Astrocyte (in vitro differentiated cells and primary cell): ENCODE data around the gene GNA15. TPM values are rescaled to one million over a fixed set of nuclear protein-coding genes. Genes with fewer than 3 reads are reported as not detected.

ENCODE experiments used
- DNase-seq: peaks from one replicate; pipeline ENCODE4 v3.0.0-alpha.2; 2010; ENCODE audit warnings: low read depth
- FAIRE-seq: peaks from 2 replicates; lab custom pipeline; 2011; peaks lifted over from hg19 to GRCh38; lab: Jason Lieb, UNC
- H2AFZ ChIP-seq: 2 replicates; pipeline ENCODE4 v1.6.0; 2012; ENCODE audit warnings: low read depth, low read length, inconsistent platforms
- H3K27ac ChIP-seq: 2 replicates; pipeline ENCODE4 v1.5.1; 2011; ENCODE audit warnings: low read depth, low read length, inconsistent platforms
- H3K27me3 ChIP-seq: 2 replicates; pipeline ENCODE4 v1.6.0; 2011; ENCODE audit warnings: low read length, inconsistent platforms; ENCODE audit not compliant: insufficient read depth
- H3K36me3 ChIP-seq: 2 replicates; pipeline ENCODE4 v1.5.1; 2011; ENCODE audit warnings: low read length, inconsistent platforms; ENCODE audit not compliant: insufficient read depth
- H3K4me1 ChIP-seq: 2 replicates; pipeline ENCODE4 v1.5.1; 2011; ENCODE audit warnings: low read length, inconsistent platforms; ENCODE audit not compliant: insufficient read depth
- H3K4me2 ChIP-seq: 2 replicates; pipeline ENCODE4 v1.6.0; 2012; ENCODE audit warnings: low read length, inconsistent platforms
- H3K4me3 ChIP-seq: 2 replicates; pipeline ENCODE4 v1.5.1; 2011; ENCODE audit warnings: low read depth, mild to moderate bottlenecking, low read length, inconsistent platforms; ENCODE audit not compliant: insufficient read depth
- H3K79me2 ChIP-seq: 2 replicates; pipeline ENCODE4 v1.6.0; 2012; ENCODE audit warnings: mild to moderate bottlenecking, low read length, inconsistent platforms; ENCODE audit not compliant: insufficient read depth
- H3K9ac ChIP-seq: 2 replicates; pipeline ENCODE4 v1.6.0; 2012; ENCODE audit warnings: mild to moderate bottlenecking, low read length, inconsistent platforms
- H3K9me3 ChIP-seq: 2 replicates; pipeline ENCODE4 v1.5.1; 2012; ENCODE audit warnings: low read depth, mild to moderate bottlenecking, low read length, inconsistent platforms; ENCODE audit not compliant: insufficient read depth
- H4K20me1 ChIP-seq: 2 replicates; pipeline ENCODE4 v1.6.0; 2012; ENCODE audit warnings: low read length, inconsistent platforms; ENCODE audit not compliant: insufficient read depth
- H3K27ac Mint-ChIP-seq: one replicate; pipeline ENCODE4 v1.8.0; 2021; ENCODE audit warnings: mild to moderate bottlenecking, mixed read lengths; ENCODE audit not compliant: unreplicated experiment
- H3K27me3 Mint-ChIP-seq: one replicate; pipeline ENCODE4 v1.8.0; 2021; ENCODE audit warnings: low read depth, mixed read lengths; ENCODE audit not compliant: unreplicated experiment
- H3K36me3 Mint-ChIP-seq: one replicate; pipeline ENCODE4 v1.8.0; 2021; ENCODE audit warnings: low read depth, mixed read lengths; ENCODE audit not compliant: unreplicated experiment
- H3K4me1 Mint-ChIP-seq: one replicate; pipeline ENCODE4 v1.8.0; 2021; ENCODE audit warnings: low read depth, mixed read lengths; ENCODE audit not compliant: unreplicated experiment
- H3K4me3 Mint-ChIP-seq: one replicate; pipeline ENCODE4 v1.8.0; 2021; ENCODE audit warnings: mild to moderate bottlenecking, moderate library complexity, mixed read lengths; ENCODE audit not compliant: unreplicated experiment
- H3K9me3 Mint-ChIP-seq: one replicate; pipeline ENCODE4 v1.8.0; 2021; ENCODE audit warnings: mild to moderate bottlenecking, mixed read lengths; ENCODE audit not compliant: unreplicated experiment
- EZH2 ChIP-seq: IDR thresholded peaks from 2 replicates; pipeline ENCODE4 v1.6.1; 2012; ENCODE audit warnings: mild to moderate bottlenecking, low read length, inconsistent platforms; ENCODE audit not compliant: insufficient read depth
- total RNA-seq: library from RNA; stranded (reverse); gene quantifications from 2 replicates; pipeline ENCODE4 v1.2.1, GENCODE V29; 2021
- TF ChIP-seq, protein P1 (sequence below): IDR thresholded peaks from 2 replicates; pipeline ENCODE4 v1.5.1; 2011; ENCODE audit warnings: low read depth, mild to moderate bottlenecking, inconsistent platforms, low read length, moderate library complexity; ENCODE audit not compliant: insufficient read depth

The GNA15 gene
- total RNA-seq, 1 donor from 2014 or later, result not detected

DNA sequence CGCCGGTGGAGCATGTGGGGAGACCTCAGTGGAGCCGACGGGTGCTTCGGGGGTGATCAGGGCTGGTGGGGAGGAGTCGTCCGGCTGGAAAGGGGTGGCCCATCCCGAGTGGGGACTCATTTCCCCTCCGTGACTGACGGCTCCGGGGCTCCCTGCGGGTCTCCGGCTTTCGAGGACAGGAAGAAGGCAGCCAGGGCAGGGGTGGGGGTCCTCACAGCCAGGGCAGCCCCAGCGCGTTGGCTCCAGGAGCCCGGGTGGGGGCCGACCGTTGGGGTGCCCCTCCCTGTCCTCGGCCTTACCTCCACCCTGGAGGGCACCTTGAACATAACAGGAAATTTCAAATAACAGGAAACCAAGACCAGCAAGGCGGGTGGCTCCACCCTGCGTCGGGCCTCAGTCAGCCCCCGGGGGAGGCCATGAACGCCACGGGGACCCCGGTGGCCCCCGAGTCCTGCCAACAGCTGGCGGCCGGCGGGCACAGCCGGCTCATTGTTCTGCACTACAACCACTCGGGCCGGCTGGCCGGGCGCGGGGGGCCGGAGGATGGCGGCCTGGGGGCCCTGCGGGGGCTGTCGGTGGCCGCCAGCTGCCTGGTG is 42.6 kb downstream of the GNA15 start, which contains the start of gene S1PR4:
Gene S1PR4 (plus strand): TSS at position 393 of the 596 bp plus-strand sequence. CDS start 24 bp downstream, at position 417.
- no peaks in the 10 kb centered on the region for H3K27me3 ChIP-seq
- Mint-ChIP-seq H3K27ac (no peak within 1 kb of the TSS), H3K9me3 (no peaks in the 10 kb centered on the region), H3K36me3 (no peaks in the 10 kb centered on the region), H3K27me3 (no peaks in the 10 kb centered on the region), H3K4me1 (no peaks in the 10 kb centered on the region), H3K4me3 (no peak within 1 kb of the TSS)
- H3K4me1 ChIP-seq, result peaks cover 9% of the 10 kb centered on the region
- H3K27ac ChIP-seq, result no peak within 1 kb of the TSS
- DNase-seq (no peak), FAIRE-seq (no peak)
- no peaks in the 10 kb centered on the region for H3K79me2 ChIP-seq
- TF ChIP-seq, protein P1, sequence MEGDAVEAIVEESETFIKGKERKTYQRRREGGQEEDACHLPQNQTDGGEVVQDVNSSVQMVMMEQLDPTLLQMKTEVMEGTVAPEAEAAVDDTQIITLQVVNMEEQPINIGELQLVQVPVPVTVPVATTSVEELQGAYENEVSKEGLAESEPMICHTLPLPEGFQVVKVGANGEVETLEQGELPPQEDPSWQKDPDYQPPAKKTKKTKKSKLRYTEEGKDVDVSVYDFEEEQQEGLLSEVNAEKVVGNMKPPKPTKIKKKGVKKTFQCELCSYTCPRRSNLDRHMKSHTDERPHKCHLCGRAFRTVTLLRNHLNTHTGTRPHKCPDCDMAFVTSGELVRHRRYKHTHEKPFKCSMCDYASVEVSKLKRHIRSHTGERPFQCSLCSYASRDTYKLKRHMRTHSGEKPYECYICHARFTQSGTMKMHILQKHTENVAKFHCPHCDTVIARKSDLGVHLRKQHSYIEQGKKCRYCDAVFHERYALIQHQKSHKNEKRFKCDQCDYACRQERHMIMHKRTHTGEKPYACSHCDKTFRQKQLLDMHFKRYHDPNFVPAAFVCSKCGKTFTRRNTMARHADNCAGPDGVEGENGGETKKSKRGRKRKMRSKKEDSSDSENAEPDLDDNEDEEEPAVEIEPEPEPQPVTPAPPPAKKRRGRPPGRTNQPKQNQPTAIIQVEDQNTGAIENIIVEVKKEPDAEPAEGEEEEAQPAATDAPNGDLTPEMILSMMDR, result no peak
- TF ChIP-seq EZH2, result no peak
- H3K9ac ChIP-seq, result no peak within 1 kb of the TSS
- H3K4me3 ChIP-seq, result no peak within 1 kb of the TSS
- no peaks in the 10 kb centered on the region for H4K20me1 ChIP-seq
- no peaks in the 10 kb centered on the region for H3K9me3 ChIP-seq
- H2AFZ ChIP-seq, result no peak within 1 kb of the TSS
- no peak within 1 kb of the TSS for H3K4me2 ChIP-seq
- no peaks in the 10 kb centered on the region for H3K36me3 ChIP-seq

DNA sequence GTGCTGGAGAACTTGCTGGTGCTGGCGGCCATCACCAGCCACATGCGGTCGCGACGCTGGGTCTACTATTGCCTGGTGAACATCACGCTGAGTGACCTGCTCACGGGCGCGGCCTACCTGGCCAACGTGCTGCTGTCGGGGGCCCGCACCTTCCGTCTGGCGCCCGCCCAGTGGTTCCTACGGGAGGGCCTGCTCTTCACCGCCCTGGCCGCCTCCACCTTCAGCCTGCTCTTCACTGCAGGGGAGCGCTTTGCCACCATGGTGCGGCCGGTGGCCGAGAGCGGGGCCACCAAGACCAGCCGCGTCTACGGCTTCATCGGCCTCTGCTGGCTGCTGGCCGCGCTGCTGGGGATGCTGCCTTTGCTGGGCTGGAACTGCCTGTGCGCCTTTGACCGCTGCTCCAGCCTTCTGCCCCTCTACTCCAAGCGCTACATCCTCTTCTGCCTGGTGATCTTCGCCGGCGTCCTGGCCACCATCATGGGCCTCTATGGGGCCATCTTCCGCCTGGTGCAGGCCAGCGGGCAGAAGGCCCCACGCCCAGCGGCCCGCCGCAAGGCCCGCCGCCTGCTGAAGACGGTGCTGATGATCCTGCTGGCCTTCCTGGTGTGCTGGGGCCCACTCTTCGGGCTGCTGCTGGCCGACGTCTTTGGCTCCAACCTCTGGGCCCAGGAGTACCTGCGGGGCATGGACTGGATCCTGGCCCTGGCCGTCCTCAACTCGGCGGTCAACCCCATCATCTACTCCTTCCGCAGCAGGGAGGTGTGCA is 43.3 kb downstream of the GNA15 start:
- no peaks in the 10 kb centered on the region for H3K4me1 Mint-ChIP-seq
- no peaks in the 10 kb centered on the region for H3K9me3 Mint-ChIP-seq
- H3K4me3 Mint-ChIP-seq, result no peak overlapping the region
- no peak overlapping the region for H3K27ac ChIP-seq
- no peak overlapping the region for H3K4me2 ChIP-seq
- H3K27ac Mint-ChIP-seq, result no peak overlapping the region
- H3K9me3 ChIP-seq, result no peaks in the 10 kb centered on the region
- TF ChIP-seq, protein P1, result no peak
- no peak for TF ChIP-seq EZH2
- no peaks in the 10 kb centered on the region for H3K36me3 ChIP-seq
- H3K27me3 ChIP-seq, result no peaks in the 10 kb centered on the region
- no peak overlapping the region for H3K9ac ChIP-seq
- H4K20me1 ChIP-seq, result no peaks in the 10 kb centered on the region
- DNase-seq (no peak), FAIRE-seq (no peak)
- no peaks in the 10 kb centered on the region for H3K36me3 Mint-ChIP-seq
- no peaks in the 10 kb centered on the region for H3K79me2 ChIP-seq
- no peak overlapping the region for H3K4me3 ChIP-seq
- H3K27me3 Mint-ChIP-seq, result no peaks in the 10 kb centered on the region
- peaks cover 9% of the 10 kb centered on the region for H3K4me1 ChIP-seq
- no peak overlapping the region for H2AFZ ChIP-seq
